Measurements from ENCODE around the gene PRRG1.
A peak's percentile ranks its signal among the peaks of the same experiment; 100 is the strongest.
"Not testable (repeated sequence)": the region's sequence is repeated elsewhere in the genome, so short reads cannot be mapped to it uniquely, and the experiment has no call there.

PRRG1 gene

GRCh38 chrX:37349221-37350033 is at the start of gene PRRG1:
Gene PRRG1, plus strand, starts transcription at chrX:37349364. Its CDS starts 56,886 bp downstream, at chrX:37406250.
- peak; percentile 81 for DNase-seq (ENCODE audit: low read depth)

GRCh38 chrX:37302569-37302968 is 46.6 kb upstream of the PRRG1 start:
- peak; percentile 53 for DNase-seq (ENCODE audit: low read depth)

- not testable (repeated sequence) for DNase-seq (ENCODE audit: low read depth)
Observed at GRCh38 chrX:37305238-37305637, 43.9 kb upstream of the PRRG1 start.

GRCh38 chrX:37314531-37314930 is 34.6 kb upstream of the PRRG1 start:
- peak; percentile 91 for DNase-seq (ENCODE audit: low read depth)

GRCh38 chrX:37315511-37316248 is 33.5 kb upstream of the PRRG1 start:
- no peak for DNase-seq (ENCODE audit: low read depth)

GRCh38 chrX:37320541-37321203 is 28.5 kb upstream of the PRRG1 start:
- DNase-seq (ENCODE audit: low read depth) = no peak

- DNase-seq (ENCODE audit: low read depth) = peak; percentile 25
Observed at GRCh38 chrX:37330642-37331041, 18.5 kb upstream of the PRRG1 start.

GRCh38 chrX:37331546-37331945 is 17.6 kb upstream of the PRRG1 start:
- no peak for DNase-seq (ENCODE audit: low read depth)

GRCh38 chrX:37332055-37332454 is 17.1 kb upstream of the PRRG1 start:
- no peak for DNase-seq (ENCODE audit: low read depth)

GRCh38 chrX:37332987-37333658 is 16.0 kb upstream of the PRRG1 start:
- DNase-seq (ENCODE audit: low read depth) = peak; percentile 67

- DNase-seq (ENCODE audit: low read depth) = peak; percentile 87
Observed at GRCh38 chrX:37347420-37347819, 1.7 kb upstream of the PRRG1 start.

GRCh38 chrX:37348231-37348970 is 763 bp upstream of the PRRG1 start:
- peak; percentile 55 for DNase-seq (ENCODE audit: low read depth)

- DNase-seq (ENCODE audit: low read depth) = no peak
Observed at GRCh38 chrX:37348971-37349220, 268 bp upstream of the PRRG1 start.

GRCh38 chrX:37350034-37350365 is 836 bp downstream of the PRRG1 start:
- no peak for DNase-seq (ENCODE audit: low read depth)

GRCh38 chrX:37353646-37354045 is 4.5 kb downstream of the PRRG1 start:
- no peak for DNase-seq (ENCODE audit: low read depth)

- peak; percentile 48 for DNase-seq (ENCODE audit: low read depth)
Observed at GRCh38 chrX:37357436-37357835, 8.3 kb downstream of the PRRG1 start.

- peak; percentile 45 for DNase-seq (ENCODE audit: low read depth)
Observed at GRCh38 chrX:37361596-37361995, 12.4 kb downstream of the PRRG1 start.

GRCh38 chrX:37364666-37365065 is 15.5 kb downstream of the PRRG1 start:
- no peak for DNase-seq (ENCODE audit: low read depth)

- no peak for DNase-seq (ENCODE audit: low read depth)
Observed at GRCh38 chrX:37367946-37368345, 18.8 kb downstream of the PRRG1 start.

- no peak for DNase-seq (ENCODE audit: low read depth)
Observed at GRCh38 chrX:37370499-37371141, 21.5 kb downstream of the PRRG1 start.

- DNase-seq (ENCODE audit: low read depth) = peak; percentile 26
Observed at GRCh38 chrX:37371578-37371991, 22.4 kb downstream of the PRRG1 start.
